H1 (cell line): ENCODE data around the gene CXCL6. TPM values are rescaled to one million over a fixed set of nuclear protein-coding genes. Genes with fewer than 3 reads are reported as not detected.

ENCODE experiments used
- ATF3 ChIP-seq: IDR thresholded peaks from 2 replicates; pipeline ENCODE4 v1.6.1; 2011; ENCODE audit warnings: low read depth, mild to moderate bottlenecking, low read length; ENCODE audit not compliant: insufficient read depth
- CHD2 ChIP-seq: IDR thresholded peaks from 2 replicates; pipeline ENCODE4 v1.6.1; 2012; ENCODE audit warnings: low read length, improper control_type of control experiment
- HDAC6 ChIP-seq: IDR thresholded peaks from one replicate; pipeline ENCODE4 v1.7.1; 2012; ENCODE audit warnings: low read depth, mild to moderate bottlenecking, inconsistent platforms, low read length, moderate library complexity
- JUN ChIP-seq: IDR thresholded peaks from 2 replicates; pipeline ENCODE4 v1.6.1; 2011; ENCODE audit warnings: low read depth, mild to moderate bottlenecking, improper control_type of control experiment, low read length
- KDM4A ChIP-seq: IDR thresholded peaks from one replicate; pipeline ENCODE4 v1.7.1; 2012; ENCODE audit warnings: low read depth, mild to moderate bottlenecking, moderate library complexity, low read length, inconsistent platforms; ENCODE audit not compliant: severe bottlenecking
- MAFK ChIP-seq: IDR thresholded peaks from 2 replicates; pipeline ENCODE4 v1.6.1; 2012; ENCODE audit warnings: low read depth, mild to moderate bottlenecking, improper control_type of control experiment, low read length
- polyA plus RNA-seq, 7 experiments: library from polyadenylated mRNA; depleted of rRNA in 3 of 7; stranded (reverse) in 5 of 7; unstranded in 2 of 7; fragments of >200 nt in 5 of 7; fragments of 200-250 nt in 2 of 7; gene quantifications; 1 replicate in 5 of 7; 2 replicates in 1 of 7; 4 replicates in 1 of 7; pipeline versions ENCODE4 v1.2.1 to v1.2.3, GENCODE V29; 2011 to 2013; ENCODE audit warnings: missing spikeins in 2 of 7, mixed read lengths in 2 of 7
- total RNA-seq: library from RNA; stranded (reverse); fragmentation: NEBNext Ultra II Directional; extraction: Animal tissue kit (Norgen Biotek cat#: 25700); gene quantifications from 2 replicates; pipeline ENCODE4 v1.2.1, GENCODE V29; 2021

CXCL6 gene
- total and polyA plus RNA-seq, 2 of the 8 experiments (the other 6 are each of a cell fraction or from before 2014, with no cell fraction given): 6.3 to 8.0 TPM

GRCh38 chr4:73850261-73850970, 13.9 kb downstream of the CXCL6 start (continued):
- no peak for TF ChIP-seq ATF3
- no peak for TF ChIP-seq HDAC6
- no peak for TF ChIP-seq MAFK
- no peak for TF ChIP-seq KDM4A
- no peak for TF ChIP-seq CHD2
- no peak for TF ChIP-seq JUN
